IMR-90 (cell line): ENCODE data around the gene GNA14.

Experiments
- BHLHE40 ChIP-seq: fragments of 150-350 bp; IDR thresholded peaks from 2 replicates; pipeline ENCODE4 v1.6.1; 2016; ENCODE audit warnings: mild to moderate bottlenecking, low read depth, low read length
- CEBPB ChIP-seq: IDR thresholded peaks from 2 replicates; pipeline ENCODE4 v1.6.1; 2012; ENCODE audit warnings: low read depth, low read length, improper control_type of control experiment
- FOS ChIP-seq: fragments of 150-350 bp; IDR thresholded peaks from 2 replicates; pipeline ENCODE4 v1.6.1; 2016; ENCODE audit warnings: low read depth, low read length
- MAZ ChIP-seq: IDR thresholded peaks from 2 replicates; pipeline ENCODE4 v1.6.1; 2012; ENCODE audit warnings: low read depth, mild to moderate bottlenecking, low read length, improper control_type of control experiment, moderate library complexity, borderline replicate concordance
- POLR2A ChIP-seq: IDR thresholded peaks from 2 replicates; pipeline ENCODE4 v1.6.1; 2012; ENCODE audit warnings: mild to moderate bottlenecking, low read depth, low read length
- TF ChIP-seq, protein P1 (sequence below): conservative IDR thresholded peaks from 2 replicates; pipeline ENCODE4 v1.5.1; 2012; ENCODE audit warnings: mild to moderate bottlenecking, low read depth, low read length, improper control_type of control experiment

DNA sequence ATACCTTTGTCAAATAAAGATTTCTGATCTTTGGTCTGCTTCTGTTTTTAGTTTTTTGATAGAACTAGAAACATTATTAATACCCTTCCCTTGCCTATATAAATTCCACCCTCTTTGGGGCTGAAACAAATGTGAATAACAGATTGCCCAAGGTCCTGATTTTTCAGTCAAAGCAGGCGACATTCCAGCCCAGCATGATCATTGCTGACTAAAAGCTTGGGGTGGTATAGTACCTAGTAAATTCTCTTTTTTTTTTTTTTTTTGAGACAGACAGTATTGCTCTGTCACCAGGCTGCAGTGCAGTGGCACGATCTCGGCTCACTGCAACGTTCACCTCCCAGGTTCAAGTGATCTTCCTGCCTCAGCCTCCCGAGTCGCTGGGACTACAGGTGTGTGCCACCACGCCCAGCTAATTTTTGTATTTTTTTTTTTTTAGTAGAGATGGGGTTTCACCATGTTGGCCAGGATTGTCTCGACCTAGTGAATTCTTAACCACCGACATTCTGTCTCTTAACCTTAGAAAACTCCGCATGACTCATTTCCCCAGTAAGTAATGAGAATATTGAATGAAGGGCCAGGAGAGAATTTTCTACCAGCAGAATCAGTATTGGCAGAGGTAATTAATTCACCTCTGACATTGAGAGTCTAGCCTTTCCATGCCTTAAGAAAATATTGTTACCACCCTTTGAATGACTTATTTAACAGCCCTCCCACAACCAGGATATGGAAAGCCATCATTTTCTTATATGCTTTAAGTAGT lies 226.4 kb downstream of the GNA14 start:
- TF ChIP-seq, protein P1, sequence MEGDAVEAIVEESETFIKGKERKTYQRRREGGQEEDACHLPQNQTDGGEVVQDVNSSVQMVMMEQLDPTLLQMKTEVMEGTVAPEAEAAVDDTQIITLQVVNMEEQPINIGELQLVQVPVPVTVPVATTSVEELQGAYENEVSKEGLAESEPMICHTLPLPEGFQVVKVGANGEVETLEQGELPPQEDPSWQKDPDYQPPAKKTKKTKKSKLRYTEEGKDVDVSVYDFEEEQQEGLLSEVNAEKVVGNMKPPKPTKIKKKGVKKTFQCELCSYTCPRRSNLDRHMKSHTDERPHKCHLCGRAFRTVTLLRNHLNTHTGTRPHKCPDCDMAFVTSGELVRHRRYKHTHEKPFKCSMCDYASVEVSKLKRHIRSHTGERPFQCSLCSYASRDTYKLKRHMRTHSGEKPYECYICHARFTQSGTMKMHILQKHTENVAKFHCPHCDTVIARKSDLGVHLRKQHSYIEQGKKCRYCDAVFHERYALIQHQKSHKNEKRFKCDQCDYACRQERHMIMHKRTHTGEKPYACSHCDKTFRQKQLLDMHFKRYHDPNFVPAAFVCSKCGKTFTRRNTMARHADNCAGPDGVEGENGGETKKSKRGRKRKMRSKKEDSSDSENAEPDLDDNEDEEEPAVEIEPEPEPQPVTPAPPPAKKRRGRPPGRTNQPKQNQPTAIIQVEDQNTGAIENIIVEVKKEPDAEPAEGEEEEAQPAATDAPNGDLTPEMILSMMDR, result no peak
- TF ChIP-seq CEBPB, result no peak
- TF ChIP-seq BHLHE40, result no peak
- no peak for TF ChIP-seq MAZ
- no peak for TF ChIP-seq FOS
- no peak for TF ChIP-seq POLR2A
